ENCODE measurements around the gene FAAP20. TPM values are rescaled to one million over a fixed set of nuclear protein-coding genes. Genes with fewer than 3 reads are reported as not detected.
A peak's percentile ranks its signal among the peaks of the same experiment; 100 is the strongest.

The FAAP20 gene
- total and polyA plus RNA-seq, 10 of the 15 experiments (the other 5 are each of a cell fraction or from before 2014, with no cell fraction given): 0.79 to 91.8 (median 20.9) TPM

DNA sequence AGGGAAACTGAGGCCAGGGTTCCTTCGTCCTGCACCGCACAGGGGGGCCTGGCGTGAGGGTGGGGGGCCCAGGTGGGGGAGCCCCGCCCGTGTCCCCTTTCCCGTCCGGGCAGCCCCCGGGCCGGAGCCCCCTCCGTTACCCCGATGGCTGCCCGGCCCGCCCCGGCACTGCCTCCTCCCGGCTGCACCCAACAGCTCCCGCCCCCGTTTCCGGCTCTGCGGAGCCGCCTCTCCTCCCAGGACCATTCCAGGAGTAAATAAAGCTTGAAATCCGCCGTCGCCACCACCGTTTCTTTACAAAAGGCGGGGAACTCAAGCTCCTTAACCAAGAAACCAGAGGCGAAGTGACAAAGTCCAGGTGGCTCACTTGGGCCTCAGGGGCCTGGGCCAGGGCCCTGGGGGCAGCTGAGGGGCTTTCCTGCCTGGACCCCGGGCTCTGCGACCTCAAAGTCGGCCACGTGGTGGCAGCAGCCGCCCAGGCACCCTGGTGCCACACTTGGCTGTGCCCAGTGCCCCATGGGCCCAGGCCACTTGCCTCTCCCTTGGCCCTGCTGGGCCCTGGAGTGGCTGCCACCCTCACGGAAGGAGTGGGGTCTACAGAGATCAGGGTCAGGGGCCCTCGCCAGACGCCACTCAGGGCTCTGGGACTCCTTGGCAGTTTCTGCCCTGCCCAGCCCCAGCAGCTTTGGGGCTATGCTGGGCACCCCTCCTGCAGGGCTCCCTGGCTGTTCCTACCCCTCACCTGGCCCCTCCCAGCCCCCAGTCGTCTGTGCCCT lies 514 bp upstream of the FAAP20 start (continued):
- TF ChIP-seq CREM (IDR thresholded peaks at IDR 0.05; ENCODE audit: low read depth) (no peak), RELA (IDR thresholded peaks at IDR 0.05; ENCODE audit: borderline replicate concordance, partially characterized antibody) (peak; percentile 89), SMARCA5 (IDR thresholded peaks at IDR 0.05) (peak; percentile 98), CHD4 (IDR thresholded peaks at IDR 0.05) (no peak), CBX3 (IDR thresholded peaks at IDR 0.05; ENCODE audit: borderline replicate concordance, low read depth) (no peak), MEF2B (IDR thresholded peaks at IDR 0.05; ENCODE audit: partially characterized antibody, poor library complexity, severe bottlenecking) (peak; percentile 88), SMAD5 (IDR thresholded peaks at IDR 0.05; ENCODE audit: low read depth) (no peak), RB1 (IDR thresholded peaks at IDR 0.05; ENCODE audit: borderline replicate concordance) (0 out of 2 replicates have a peak, but pooled peaks have one; percentile 73), TAF1 (IDR thresholded peaks at IDR 0.05; ENCODE audit: borderline replicate concordance, low read depth, low read length) (no peak), PML (IDR thresholded peaks at IDR 0.05; ENCODE audit: low read length) (no peak), IKZF2 (IDR thresholded peaks at IDR 0.05) (peak; percentile 60 to 76; a peak in 3 of 4 replicates), CHD1 (IDR thresholded peaks at IDR 0.05; ENCODE audit: low read depth, low read length) (no peak), NR2C1 (IDR thresholded peaks at IDR 0.05) (no peak), ZNF384 (IDR thresholded peaks at IDR 0.05; ENCODE audit: borderline replicate concordance, low read depth, low read length) (no peak)
- TF ChIP-seq, protein P1, sequence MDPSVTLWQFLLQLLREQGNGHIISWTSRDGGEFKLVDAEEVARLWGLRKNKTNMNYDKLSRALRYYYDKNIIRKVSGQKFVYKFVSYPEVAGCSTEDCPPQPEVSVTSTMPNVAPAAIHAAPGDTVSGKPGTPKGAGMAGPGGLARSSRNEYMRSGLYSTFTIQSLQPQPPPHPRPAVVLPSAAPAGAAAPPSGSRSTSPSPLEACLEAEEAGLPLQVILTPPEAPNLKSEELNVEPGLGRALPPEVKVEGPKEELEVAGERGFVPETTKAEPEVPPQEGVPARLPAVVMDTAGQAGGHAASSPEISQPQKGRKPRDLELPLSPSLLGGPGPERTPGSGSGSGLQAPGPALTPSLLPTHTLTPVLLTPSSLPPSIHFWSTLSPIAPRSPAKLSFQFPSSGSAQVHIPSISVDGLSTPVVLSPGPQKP (IDR thresholded peaks at IDR 0.05; ENCODE audit: low read depth, low read length): 0 out of 2 replicates have a peak, but pooled peaks have one; percentile 7
- TF ChIP-seq, protein P2, sequence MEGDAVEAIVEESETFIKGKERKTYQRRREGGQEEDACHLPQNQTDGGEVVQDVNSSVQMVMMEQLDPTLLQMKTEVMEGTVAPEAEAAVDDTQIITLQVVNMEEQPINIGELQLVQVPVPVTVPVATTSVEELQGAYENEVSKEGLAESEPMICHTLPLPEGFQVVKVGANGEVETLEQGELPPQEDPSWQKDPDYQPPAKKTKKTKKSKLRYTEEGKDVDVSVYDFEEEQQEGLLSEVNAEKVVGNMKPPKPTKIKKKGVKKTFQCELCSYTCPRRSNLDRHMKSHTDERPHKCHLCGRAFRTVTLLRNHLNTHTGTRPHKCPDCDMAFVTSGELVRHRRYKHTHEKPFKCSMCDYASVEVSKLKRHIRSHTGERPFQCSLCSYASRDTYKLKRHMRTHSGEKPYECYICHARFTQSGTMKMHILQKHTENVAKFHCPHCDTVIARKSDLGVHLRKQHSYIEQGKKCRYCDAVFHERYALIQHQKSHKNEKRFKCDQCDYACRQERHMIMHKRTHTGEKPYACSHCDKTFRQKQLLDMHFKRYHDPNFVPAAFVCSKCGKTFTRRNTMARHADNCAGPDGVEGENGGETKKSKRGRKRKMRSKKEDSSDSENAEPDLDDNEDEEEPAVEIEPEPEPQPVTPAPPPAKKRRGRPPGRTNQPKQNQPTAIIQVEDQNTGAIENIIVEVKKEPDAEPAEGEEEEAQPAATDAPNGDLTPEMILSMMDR (IDR thresholded peaks at IDR 0.05 in 2 of 3, conservative IDR thresholded peaks at IDR 0.05 in 1 of 3; ENCODE audit: control insufficient read depth in 2 of 3, extremely low read depth in 1 of 3, insufficient read depth in 1 of 3, low read depth in 3 of 3, low read length in 3 of 3): peak; percentile 90 to 92 (median 91); a peak in 5 of 6 replicates
- TF ChIP-seq, protein P3, sequence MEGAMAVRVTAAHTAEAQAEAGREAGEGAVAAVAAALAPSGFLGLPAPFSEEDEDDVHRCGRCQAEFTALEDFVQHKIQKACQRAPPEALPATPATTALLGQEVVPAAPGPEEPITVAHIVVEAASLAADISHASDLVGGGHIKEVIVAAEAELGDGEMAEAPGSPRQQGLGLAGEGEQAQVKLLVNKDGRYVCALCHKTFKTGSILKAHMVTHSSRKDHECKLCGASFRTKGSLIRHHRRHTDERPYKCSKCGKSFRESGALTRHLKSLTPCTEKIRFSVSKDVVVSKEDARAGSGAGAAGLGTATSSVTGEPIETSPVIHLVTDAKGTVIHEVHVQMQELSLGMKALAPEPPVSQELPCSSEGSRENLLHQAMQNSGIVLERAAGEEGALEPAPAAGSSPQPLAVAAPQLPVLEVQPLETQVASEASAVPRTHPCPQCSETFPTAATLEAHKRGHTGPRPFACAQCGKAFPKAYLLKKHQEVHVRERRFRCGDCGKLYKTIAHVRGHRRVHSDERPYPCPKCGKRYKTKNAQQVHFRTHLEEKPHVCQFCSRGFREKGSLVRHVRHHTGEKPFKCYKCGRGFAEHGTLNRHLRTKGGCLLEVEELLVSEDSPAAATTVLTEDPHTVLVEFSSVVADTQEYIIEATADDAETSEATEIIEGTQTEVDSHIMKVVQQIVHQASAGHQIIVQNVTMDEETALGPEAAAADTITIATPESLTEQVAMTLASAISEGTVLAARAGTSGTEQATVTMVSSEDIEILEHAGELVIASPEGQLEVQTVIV (IDR thresholded peaks at IDR 0.05; ENCODE audit: borderline replicate concordance, partially characterized antibody): no peak
- TF ChIP-seq, protein P4, sequence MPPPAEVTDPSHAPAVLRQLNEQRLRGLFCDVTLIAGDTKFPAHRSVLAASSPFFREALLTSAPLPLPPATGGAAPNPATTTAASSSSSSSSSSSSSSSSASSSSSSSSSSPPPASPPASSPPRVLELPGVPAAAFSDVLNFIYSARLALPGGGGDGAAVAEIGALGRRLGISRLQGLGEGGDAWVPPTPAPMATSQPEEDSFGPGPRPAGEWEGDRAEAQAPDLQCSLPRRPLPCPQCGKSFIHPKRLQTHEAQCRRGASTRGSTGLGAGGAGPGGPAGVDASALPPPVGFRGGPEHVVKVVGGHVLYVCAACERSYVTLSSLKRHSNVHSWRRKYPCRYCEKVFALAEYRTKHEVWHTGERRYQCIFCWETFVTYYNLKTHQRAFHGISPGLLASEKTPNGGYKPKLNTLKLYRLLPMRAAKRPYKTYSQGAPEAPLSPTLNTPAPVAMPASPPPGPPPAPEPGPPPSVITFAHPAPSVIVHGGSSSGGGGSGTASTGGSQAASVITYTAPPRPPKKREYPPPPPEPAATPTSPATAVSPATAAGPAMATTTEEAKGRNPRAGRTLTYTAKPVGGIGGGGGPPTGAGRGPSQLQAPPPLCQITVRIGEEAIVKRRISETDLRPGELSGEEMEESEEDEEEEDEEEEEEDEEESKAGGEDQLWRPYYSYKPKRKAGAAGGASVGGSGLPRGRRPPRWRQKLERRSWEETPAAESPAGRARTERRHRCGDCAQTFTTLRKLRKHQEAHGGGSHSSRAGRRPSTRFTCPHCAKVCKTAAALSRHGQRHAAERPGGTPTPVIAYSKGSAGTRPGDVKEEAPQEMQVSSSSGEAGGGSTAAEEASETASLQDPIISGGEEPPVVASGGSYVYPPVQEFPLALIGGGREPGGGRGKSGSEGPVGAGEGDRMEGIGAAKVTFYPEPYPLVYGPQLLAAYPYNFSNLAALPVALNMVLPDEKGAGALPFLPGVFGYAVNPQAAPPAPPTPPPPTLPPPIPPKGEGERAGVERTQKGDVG (CRISPR knock-in tag; IDR thresholded peaks at IDR 0.05): no peak
- TF ChIP-seq, protein P5, sequence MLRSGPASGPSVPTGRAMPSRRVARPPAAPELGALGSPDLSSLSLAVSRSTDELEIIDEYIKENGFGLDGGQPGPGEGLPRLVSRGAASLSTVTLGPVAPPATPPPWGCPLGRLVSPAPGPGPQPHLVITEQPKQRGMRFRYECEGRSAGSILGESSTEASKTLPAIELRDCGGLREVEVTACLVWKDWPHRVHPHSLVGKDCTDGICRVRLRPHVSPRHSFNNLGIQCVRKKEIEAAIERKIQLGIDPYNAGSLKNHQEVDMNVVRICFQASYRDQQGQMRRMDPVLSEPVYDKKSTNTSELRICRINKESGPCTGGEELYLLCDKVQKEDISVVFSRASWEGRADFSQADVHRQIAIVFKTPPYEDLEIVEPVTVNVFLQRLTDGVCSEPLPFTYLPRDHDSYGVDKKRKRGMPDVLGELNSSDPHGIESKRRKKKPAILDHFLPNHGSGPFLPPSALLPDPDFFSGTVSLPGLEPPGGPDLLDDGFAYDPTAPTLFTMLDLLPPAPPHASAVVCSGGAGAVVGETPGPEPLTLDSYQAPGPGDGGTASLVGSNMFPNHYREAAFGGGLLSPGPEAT (IDR thresholded peaks at IDR 0.05; ENCODE audit: low read depth): peak; percentile 95

Data from GM12878 (cell line).